Activated CD8-positive, alpha-beta memory T cell treated with anti-CD3 and anti-CD28 coated beads, Interleukin-2, amount 50 U/mL, for 4 hours (primary cell): Measurements from ENCODE around the gene SLC4A1.

ENCODE experiments used
- DNase-seq: peaks from one replicate; pipeline ENCODE4 v3.0.0-alpha.2; 2020

The SLC4A1 gene

GRCh38 chr17:44219616-44220212 is 48.2 kb downstream of the SLC4A1 start, which contains the start of gene UBTF:
TSS of gene UBTF (minus strand) at chr17:44219675. CDS start at chr17:44218229, 1,446 bp downstream.
- DNase-seq, result peak; percentile 72

GRCh38 chr17:44219108-44219615 is 48.8 kb downstream of the SLC4A1 start:
- peak; percentile 68 for DNase-seq

- peak; percentile 87 for DNase-seq
Observed at GRCh38 chr17:44218344-44219107, 49.4 kb downstream of the SLC4A1 start.

GRCh38 chr17:44217738-44218343 is 50.1 kb downstream of the SLC4A1 start:
- DNase-seq, result no peak

- no peak for DNase-seq
Observed at GRCh38 chr17:44216694-44217093, 51.2 kb downstream of the SLC4A1 start.

GRCh38 chr17:44216173-44216572 is 51.8 kb downstream of the SLC4A1 start:
- DNase-seq, result no peak

GRCh38 chr17:44214896-44215295 is 53.0 kb downstream of the SLC4A1 start:
- DNase-seq, result no peak

- no peak for DNase-seq
Observed at GRCh38 chr17:44214230-44214494, 53.8 kb downstream of the SLC4A1 start.

- no peak for DNase-seq
Observed at GRCh38 chr17:44213403-44214229, 54.3 kb downstream of the SLC4A1 start.

- DNase-seq, result no peak
Observed at GRCh38 chr17:44212507-44213402, 55.2 kb downstream of the SLC4A1 start.

- no peak for DNase-seq
Observed at GRCh38 chr17:44211281-44212265, 56.4 kb downstream of the SLC4A1 start.

- peak; percentile 92 for DNase-seq
Observed at GRCh38 chr17:44210342-44211192, 57.4 kb downstream of the SLC4A1 start.

- DNase-seq, result no peak
Observed at GRCh38 chr17:44209786-44210341, 58.1 kb downstream of the SLC4A1 start.

GRCh38 chr17:44207743-44208142 is 60.2 kb downstream of the SLC4A1 start:
- DNase-seq, result no peak

- DNase-seq, result no peak
Observed at GRCh38 chr17:44207319-44207718, 60.6 kb downstream of the SLC4A1 start.

GRCh38 chr17:44206825-44207155 is 61.1 kb downstream of the SLC4A1 start:
- no peak for DNase-seq

- no peak for DNase-seq
Observed at GRCh38 chr17:44205962-44206824, 61.7 kb downstream of the SLC4A1 start.

GRCh38 chr17:44204441-44204882 is 63.5 kb downstream of the SLC4A1 start:
- no peak for DNase-seq
